LNCaP clone FGC (cell line): ENCODE data around the gene SLAMF1.
"Not testable (repeated sequence)": the region's sequence is repeated elsewhere in the genome, so short reads cannot be mapped to it uniquely, and the experiment has no call there.

Experiments used
- DNase-seq: peaks from one replicate; pipeline ENCODE4 v3.0.0-alpha.2; 2011; ENCODE audit warnings: low read depth
- H3K4me3 ChIP-seq: 2 replicates; pipeline ENCODE4 v1.5.1; 2011; ENCODE audit warnings: mild to moderate bottlenecking, low read depth, low read length, control low read depth
- CTCF ChIP-seq: IDR thresholded peaks from 2 replicates; pipeline ENCODE4 v1.5.1; 2012; ENCODE audit warnings: mild to moderate bottlenecking; ENCODE audit not compliant: control insufficient read depth, insufficient read depth; ENCODE audit errors: extremely low read depth

The SLAMF1 gene

GRCh38 chr1:160569806-160570205 lies 77.0 kb downstream of the SLAMF1 start:
- no peak for TF ChIP-seq CTCF
- H3K4me3 ChIP-seq, result no peak overlapping the region
- DNase-seq, result no peak

- no peak for TF ChIP-seq CTCF
- no peak for DNase-seq
- no peak overlapping the region for H3K4me3 ChIP-seq
These were observed 78.8 kb downstream of the SLAMF1 start for GRCh38 chr1:160567858-160568682.

- no peak for DNase-seq
- no peak for TF ChIP-seq CTCF
- no peak overlapping the region for H3K4me3 ChIP-seq
These were observed 79.5 kb downstream of the SLAMF1 start for GRCh38 chr1:160567341-160567740.

- no peak overlapping the region for H3K4me3 ChIP-seq
- TF ChIP-seq CTCF, result no peak
- no peak for DNase-seq
These were observed 81.3 kb downstream of the SLAMF1 start for GRCh38 chr1:160565564-160565963.

GRCh38 chr1:160563230-160563629 lies 83.6 kb downstream of the SLAMF1 start:
- not testable (repeated sequence) for DNase-seq, H3K4me3 ChIP-seq

GRCh38 chr1:160562745-160563144 lies 84.1 kb downstream of the SLAMF1 start:
- not testable (repeated sequence) for H3K4me3 ChIP-seq, DNase-seq

- no peak for TF ChIP-seq CTCF
- DNase-seq, result no peak
- H3K4me3 ChIP-seq, result no peak overlapping the region
These were observed 86.0 kb downstream of the SLAMF1 start for GRCh38 chr1:160560806-160561205.

GRCh38 chr1:160560045-160560705 lies 86.7 kb downstream of the SLAMF1 start:
- no peak for DNase-seq
- H3K4me3 ChIP-seq, result no peak overlapping the region
- TF ChIP-seq CTCF, result no peak

- H3K4me3 ChIP-seq, DNase-seq: not testable (repeated sequence)
These were observed 87.4 kb downstream of the SLAMF1 start for GRCh38 chr1:160559437-160559836.
